Globus pallidus (tissue), 1 donor: ENCODE results near the gene DNASE1L1.

Experiments used
- DNase-seq: peaks from one replicate; pipeline ENCODE4 v3.0.0-alpha.2; 2015; ENCODE audit warnings: low spot score

DNASE1L1 gene, protein sequence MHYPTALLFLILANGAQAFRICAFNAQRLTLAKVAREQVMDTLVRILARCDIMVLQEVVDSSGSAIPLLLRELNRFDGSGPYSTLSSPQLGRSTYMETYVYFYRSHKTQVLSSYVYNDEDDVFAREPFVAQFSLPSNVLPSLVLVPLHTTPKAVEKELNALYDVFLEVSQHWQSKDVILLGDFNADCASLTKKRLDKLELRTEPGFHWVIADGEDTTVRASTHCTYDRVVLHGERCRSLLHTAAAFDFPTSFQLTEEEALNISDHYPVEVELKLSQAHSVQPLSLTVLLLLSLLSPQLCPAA

DNA sequence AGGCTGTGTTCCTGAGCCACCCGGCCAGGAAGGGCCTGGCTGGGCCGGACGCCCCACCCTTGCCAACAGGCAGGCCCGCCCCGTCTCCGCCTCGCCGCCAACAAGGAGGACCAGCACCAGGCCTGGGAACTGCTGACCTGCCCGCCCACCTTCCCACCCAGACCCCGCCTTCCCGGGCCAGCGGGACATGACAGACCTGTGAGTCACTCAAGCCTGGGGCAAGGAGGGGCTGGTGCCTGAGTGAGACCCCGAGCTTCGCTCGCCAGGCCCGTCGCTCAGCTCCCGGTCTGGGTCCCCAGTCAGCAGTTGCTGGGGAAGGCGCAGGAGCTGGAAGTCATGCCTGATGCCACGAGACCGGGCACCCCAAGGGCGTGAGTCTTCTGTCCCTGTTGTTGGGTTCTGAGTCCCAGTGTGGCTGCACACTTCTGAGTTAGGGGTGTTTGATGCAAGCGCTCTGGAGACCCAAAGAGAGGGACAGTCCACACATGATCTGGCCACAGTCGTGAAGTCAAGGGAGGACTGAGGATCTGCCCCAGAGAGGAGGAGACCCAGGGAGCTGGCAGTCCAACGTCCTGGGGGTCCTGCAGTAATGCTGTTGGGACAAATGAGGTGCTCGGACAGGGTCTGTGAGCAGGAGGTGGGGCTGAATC, at the start of gene DNASE1L1:
Gene DNASE1L1 (minus strand): TSS at position 33 of the 650 bp plus-strand sequence. CDS start 3,686 bp downstream, outside the sequence.
- DNase-seq = no peak

DNA sequence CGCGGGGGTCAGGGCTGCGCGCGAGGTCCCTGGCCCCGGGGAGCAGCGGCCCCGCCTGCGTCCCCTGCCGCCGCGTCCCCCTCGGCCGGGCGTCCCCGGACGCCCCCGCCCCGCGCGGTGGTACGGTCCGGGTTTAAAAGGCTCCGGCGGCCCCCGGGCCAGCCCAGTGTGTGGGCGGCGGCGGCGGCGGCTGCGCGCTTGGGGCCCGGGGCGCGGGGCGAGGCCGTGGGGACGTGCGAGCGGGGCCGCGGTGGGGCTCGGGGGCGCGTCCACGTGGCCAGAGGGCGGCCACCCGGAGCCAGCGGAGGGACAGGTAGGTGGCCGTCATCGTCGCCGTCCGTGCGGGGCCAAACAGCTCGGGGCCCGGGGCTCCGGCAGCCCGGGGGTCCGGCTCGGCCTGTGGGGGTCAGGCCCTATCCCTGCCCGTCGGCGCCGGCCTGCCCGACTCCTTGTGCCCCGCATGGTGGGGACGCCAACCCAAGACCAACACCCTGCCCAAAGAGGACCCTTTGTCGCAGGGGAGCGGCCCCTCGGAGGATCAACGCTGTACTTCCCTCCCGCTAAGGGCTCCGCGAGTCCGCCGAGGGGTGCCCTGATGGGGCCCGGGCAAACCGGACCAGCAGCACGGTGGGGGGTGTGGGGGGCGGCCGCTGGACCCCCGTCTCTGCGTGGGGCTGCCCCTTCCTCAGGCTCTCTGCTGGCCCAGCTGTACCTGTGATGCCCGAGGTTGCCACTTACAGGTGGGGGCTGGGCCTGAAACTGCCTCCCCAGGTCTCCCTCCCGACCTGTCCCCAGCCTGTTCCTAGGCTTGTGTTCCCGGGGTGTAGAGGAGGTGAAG, 49.3 kb upstream of the DNASE1L1 start, which contains the start of gene PLXNA3:
Gene PLXNA3 (plus strand): TSS at position 166 of the 838 bp plus-strand sequence. CDS start 1,903 bp downstream, outside the sequence.
- peak; percentile 37 for DNase-seq

DNA sequence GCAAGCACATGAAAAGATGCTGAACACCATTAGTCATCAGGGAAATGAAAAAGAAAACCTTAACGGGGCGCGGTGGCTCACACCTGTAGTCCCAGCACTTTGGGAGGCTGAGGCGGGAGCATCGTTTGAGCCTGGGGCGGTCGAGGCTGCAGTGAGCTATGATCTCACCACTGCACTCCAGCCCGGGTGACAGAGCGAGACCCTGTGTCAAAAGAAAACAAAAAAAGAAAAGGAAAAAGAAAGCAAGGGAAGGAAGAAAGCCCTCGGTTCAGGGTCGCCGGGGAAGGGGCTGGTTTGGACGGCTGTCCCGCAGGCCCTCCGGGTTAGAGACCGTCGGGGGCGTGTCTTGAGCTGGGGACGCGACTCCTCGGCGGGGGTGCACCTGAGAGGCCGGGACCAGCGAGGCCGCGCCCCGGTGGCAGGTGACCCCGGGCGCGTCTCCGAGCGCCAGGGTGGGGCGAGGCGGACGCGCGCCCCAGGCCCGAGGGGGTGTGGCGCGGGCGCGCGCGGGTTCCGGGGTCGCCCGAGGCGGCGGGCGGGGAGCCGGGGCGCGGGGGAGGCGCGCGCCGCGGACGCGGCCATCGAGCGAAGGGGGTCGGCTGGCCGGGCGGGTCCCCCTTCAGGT, 48.5 kb upstream of the DNASE1L1 start:
- no peak for DNase-seq

DNA sequence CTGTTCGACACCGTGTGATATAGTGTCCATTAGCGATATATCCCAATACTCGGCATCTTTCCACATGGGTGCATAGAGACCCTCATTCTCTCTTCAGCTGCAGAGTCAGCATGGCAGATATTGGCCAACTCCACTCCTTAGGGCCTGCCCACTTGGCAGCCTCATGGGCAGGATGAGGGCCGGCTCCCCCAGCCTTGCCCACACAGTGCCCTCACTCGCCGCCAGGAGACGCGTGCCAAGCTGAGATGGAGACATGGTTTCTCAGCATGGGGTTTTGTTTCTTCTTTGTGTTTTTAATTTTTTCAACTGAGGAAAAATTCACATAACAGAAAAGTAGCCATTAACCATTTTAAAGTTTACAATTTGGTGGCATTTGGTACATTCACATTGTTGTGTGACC, 43.8 kb upstream of the DNASE1L1 start:
- DNase-seq = no peak

DNA sequence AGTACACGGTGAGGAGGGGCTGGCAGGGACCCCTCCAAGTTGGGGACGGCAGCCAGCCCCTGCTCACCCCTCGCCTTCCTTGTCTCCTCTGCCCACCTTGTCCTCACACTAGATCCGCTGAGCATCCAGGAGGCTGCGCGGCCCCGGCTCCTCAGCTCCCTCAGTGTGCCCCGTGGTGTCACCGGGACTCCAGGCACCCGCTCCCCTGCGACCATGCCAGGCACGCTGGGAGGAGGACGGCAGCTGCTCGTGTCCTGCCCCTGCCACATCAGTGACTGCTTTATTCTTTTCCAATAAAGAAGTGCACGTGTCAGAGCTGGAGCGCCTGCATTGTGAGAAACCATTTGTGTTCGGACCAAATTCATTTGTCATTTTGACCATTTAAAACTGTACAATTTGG, 41.3 kb upstream of the DNASE1L1 start:
- DNase-seq = no peak

DNA sequence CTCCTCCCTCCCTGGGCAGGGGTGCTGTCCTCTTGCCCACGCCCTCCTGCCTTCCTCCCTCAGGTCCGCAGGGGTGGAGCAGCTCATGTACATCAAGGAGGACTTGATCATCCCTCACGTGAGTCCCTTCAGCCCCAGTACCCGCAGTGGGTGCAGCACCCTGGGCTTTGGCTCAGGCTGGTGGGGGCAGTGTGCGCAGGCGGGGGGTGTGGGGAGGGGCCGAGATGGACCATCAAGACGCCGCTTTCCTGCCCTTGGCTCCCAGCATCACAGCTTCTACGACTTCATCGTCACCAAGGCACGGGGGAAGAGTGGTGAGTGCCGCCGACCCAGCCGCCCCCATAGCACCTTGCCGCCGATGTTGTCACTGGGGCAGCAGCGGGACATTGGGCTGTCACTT, 40.6 kb upstream of the DNASE1L1 start:
- DNase-seq = no peak

DNA sequence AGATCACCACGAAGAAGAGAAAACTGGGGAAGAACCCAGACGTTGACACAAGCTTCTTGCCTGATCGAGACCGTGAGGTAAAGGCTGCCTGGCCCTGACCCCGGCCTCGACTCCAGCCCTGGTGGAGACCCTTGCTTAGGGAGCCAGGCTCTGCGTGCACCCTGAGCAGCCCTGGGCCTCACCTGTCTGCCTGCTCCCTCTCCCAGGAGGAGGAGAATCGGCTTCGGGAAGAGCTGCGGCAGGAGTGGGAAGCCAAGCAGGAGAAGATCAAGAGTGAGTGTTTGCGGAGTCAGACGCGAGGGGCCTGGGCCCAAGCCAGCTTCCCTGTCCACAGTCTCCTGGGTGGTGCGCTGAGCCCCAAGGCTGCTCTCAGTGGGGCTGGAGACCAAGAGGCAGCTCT, 39.4 kb upstream of the DNASE1L1 start:
- DNase-seq = no peak

DNA sequence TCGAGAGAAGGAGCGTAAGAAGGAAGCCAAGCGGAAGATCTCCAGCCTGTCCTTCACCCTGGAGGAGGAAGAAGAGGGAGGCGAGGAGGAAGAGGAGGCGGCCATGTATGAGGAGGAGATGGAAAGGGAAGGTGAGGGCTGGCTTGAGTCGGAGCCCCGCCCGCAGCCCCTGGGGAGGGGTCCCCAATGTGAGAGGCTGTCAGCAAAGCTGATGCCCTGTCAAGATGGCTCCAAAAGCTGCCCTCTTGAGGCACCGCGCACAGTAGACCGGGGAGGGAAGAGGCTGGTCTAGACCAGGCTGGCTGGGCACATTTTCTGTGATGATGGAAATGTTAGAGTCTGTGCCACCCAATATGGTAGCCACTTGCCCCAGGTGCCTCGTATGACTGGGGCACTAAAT, 37.4 kb upstream of the DNASE1L1 start:
- no peak for DNase-seq

DNA sequence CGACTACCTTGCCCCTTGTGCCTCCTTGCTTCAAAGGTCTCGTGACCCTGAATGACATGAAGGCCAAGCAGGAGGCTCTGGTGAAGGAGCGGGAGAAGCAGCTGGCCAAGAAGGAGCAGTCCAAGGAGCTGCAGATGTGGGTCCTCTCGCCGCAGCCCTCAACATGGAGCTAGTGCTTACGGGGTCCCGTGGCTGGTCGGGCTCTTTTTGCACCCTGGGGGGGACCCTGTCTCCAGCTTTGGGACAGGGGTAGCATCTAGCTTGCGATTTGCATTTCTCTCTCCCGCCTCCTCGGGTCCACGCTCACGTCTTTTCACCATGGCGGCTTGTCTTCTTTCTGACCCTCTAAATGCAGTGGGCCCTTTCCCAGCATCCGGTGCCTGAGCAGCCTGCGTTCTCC, 36.7 kb upstream of the DNASE1L1 start:
- no peak for DNase-seq

DNA sequence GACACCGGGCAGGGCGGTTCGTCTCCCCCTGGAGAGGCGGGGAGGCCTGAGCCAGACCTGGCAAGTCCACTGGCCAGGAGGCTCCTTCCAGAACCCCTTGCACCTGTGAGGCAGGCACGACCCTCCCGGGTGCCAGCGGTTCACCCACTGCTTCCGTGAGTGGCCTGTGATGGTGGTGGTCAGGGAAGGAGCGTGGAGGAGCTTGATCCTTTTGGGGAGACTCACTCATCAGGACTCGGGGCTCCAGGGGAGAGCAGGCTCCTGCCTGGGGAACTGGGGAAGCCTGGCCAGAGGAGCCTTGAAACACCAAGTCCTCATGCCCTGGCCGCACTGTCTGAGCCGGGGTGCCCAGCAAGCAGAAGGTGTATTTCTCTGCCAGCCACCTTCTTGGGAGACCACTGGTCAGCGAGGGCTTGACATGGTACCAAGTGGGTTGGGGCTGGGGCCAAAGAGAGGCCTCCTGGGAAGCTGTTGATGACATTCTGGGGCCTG, 35.7 kb upstream of the DNASE1L1 start:
- DNase-seq = no peak

DNA sequence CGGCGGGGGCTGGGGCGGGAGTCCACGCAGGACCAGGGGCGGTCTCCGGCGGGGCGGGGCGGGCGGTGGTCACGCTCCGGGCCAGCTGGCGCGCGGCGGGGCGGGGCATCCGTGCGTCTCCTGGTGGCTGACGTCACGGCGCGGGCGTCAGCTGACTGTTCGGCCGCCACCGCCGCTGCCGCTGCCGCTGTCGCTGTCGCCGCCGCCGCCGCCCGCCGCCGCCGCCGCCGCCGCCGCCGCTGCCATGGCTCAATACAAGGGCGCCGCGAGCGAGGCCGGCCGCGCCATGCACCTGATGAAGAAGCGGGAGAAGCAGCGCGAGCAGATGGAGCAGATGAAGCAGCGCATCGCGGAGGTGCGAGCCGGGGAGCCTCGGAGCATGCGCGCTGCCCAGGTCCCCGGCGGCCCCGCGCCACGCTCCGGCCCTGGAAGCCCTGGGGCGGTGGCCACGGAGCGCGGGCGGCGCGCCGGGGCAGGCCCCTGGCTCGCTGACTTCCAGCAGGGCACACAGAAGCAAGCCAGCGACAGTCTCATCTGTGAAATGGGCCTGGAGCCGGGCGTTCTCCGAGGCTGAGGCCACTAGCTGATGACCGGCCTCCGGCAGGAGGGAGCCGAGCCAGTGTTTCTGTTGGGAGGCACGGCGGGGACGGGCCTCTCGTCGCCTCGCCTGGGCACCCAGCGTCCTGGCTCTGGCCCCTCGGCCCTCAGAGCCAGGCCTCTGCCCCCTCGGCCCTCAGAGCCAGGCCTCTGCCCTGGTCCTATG, 35.1 kb upstream of the DNASE1L1 start, which contains the start of gene FAM50A:
Gene FAM50A (plus strand): TSS at position 150 of the 763 bp plus-strand sequence. CDS start 95 bp downstream, at position 245.
- DNase-seq = peak; percentile 74

DNA sequence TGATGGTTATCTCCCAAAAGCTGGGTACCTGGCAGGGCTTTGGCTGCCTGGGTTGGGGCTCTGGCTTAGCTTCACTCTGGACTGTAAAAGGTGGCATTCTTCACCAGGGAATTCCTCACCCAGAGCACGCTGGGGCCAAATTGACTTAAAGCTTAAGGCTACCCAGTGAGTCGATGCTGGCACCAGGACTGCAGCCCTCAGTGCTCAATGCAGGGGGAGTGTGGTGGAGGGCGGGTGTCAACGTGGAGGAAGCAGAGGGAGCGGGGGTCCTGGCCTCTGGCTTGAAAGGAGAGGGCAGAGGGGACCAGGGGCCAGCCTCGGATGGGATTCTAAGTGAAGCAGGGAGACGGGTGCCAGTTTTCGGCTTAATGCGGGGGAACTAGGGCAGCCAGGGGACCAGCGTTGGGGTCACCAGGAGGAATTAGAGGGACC, 34.4 kb upstream of the DNASE1L1 start:
- no peak for DNase-seq

DNA sequence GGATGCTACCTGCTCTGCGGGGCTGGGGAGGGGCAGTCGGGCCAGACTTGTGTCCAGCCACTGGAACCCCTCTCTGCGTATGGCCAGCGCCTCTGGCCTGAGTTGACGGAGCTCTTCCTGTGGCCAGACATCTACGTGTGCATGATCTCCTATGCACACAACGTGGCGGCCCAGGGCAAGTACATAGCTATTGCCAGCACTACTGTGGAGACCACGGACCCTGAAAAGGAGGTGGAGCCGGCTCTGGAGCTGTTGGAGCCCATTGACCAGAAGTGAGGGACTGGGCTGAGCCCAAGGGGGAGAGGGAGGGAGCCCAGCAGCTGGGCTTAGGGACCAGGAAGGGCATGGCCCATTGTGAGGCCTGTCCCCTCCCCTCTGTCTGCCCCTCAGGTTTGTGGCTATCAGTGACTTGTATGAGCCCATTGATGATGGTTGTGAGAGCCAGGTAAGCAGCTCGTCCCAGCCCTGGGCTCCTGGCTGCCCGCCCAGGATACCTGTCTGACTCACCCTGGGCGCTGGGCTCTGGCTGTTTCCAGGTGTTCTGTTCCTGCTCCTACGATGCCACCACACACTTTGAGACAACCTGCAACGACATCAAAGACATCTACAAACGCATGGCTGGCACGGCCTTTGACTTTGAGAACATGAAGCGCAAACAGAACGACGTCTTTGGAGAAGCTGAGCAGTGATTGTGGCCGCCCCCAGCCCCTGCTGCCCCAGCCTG, 33.1 kb upstream of the DNASE1L1 start:
- DNase-seq = no peak

DNA sequence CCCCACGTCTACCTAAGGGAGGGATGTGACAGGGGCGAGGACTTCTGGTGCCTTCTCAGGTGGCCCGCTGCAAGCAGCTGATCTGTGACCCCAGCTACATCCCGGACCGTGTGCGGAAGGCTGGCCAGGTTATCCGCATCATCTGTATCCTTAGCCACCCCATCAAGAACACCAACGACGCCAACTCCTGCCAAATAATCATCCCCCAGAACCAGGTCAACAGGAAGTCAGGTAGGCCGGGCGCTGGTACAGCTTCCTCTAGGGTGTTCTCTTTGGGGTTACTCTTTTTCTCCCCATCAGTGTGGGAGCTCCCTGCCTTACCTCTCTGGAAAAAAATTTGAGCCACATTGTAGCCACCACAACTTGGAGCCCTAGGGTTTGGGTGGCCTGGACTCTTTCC, 32.5 kb upstream of the DNASE1L1 start:
- DNase-seq = no peak

DNA sequence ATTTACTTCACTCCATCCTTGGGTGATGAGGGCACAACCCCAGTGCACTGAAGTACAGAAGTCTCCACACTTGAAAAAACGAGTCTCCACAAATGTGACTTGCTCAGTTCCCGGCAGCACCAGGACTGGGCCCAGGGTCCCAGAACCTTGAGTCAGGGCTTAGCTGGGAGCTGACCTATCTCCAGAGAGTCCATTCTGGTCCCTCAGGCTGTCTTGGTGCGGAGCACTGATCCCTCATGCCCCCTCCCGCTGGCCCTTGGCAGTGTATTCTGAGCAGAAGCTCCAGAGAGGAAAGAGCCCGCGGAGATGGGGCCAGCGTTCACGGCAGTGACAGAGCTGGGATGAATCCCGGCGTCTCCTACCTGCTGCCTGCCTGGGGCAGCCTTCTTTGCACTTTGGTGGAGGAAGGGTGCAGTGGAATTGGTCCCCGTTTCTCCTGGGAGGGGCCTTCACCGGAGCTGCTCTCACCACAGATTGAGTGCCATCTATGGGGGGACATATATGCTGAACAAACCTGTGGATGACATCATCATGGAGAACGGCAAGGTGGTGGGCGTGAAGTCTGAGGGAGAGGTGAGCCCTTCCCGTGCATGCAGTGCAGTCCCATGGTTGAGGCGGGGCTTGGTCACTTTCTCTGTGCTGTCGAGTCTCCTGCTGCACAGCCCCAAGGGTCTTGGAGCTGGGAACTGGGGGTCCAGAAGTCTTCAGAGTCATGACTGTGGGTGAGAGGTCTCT, 31.7 kb upstream of the DNASE1L1 start:
- DNase-seq = no peak

DNA sequence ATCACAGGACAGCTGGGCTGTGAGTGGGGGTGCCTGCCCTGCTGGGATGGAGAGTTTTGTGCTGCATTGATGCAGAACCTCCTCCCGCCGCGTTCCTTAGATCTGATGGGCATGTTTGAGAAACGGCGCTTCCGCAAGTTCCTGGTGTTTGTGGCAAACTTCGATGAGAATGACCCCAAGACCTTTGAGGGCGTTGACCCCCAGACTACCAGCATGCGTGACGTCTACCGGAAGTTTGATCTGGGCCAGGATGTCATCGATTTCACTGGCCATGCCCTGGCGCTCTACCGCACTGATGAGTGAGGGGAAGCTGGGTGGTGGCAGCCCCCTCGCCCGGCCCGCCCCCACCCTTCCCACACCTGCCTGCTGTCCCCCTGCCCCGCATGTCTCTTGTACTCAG, 30.8 kb upstream of the DNASE1L1 start:
- DNase-seq = no peak

DNA sequence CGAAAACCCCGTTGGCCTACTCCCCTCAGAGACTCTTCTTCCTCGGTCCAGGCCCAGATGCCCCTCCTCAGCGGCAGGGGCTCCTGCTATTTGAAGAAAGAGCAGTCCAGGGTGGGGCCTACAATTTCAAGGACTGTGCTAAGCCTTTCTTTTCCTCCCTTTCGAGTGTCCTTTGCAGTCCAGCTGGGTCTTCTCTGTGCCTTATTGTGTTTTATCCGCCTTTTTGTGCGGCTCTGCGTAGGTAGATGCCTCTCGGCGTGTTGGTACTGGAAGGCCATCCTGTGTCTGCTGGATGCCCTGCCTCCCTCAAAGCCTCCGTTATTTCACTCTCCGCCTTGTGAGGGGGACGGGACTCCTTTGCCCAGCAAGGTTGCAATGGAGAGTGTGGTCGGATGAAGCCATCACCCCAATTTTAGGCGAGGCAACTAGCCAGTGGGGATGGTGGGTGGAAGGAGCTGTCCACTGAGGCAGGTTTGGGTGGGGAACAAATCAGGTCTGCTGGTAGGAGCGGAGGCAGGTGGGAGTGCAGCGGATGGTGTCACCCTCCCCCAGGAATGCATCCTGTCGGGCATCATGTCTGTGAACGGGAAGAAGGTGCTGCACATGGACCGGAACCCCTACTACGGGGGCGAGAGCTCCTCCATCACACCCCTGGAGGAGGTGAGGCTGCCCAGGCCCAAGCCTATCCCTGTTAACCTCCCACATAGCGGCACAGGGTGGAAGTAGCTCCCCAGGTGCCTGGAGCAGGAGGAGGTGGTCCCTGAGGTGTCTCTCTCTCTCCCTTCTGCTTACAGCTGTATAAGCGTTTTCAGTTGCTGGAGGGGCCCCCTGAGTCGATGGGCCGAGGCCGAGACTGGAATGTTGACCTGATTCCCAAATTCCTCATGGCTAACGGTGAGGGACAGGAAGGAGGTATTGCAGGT, 29.2 kb upstream of the DNASE1L1 start:
- no peak for DNase-seq

DNA sequence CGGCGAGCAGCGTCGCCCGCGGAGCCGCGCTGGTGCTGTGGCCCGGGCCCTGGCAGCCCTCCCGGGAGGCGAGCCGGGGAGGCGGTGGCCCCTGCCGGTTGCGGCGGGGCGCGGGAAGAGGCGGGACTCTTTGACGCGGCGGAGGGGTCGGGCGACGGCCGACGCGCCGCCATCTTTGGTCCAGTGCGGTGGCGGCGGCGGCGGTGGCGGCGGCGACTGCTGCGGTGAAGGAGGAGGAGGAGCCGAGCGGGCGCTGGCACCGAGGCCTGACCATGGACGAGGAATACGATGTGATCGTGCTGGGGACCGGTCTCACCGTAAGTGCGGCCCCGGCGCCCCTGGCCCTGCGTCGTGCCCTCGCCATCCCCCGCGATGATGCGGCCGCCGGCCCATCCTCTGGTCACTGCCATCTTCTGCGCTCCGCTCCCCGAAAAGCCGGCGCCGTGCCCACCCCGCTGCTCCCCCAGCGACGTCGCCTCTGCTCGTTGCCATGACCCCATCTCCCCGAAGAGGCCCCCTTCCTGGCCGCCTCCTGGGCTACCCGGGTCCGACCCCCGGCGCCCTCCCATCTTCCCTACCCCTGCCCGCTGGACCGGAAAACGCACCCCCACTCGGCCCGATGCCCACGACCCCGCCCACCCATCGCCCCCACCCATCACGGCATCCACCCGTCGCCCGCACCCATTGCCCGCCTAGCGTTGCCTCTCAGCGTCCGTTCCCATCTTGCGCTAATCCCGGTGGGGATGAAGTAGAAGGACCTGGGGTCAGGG, 28.1 kb upstream of the DNASE1L1 start, which contains the start of gene GDI1:
Gene GDI1 (plus strand): TSS at position 172 of the 770 bp plus-strand sequence. CDS start 101 bp downstream, at position 273.
- no peak for DNase-seq
